BLaER1 (cell line): ENCODE results near the gene ALDH4A1.
A peak's percentile ranks its signal among the peaks of the same experiment; 100 is the strongest.
"Not testable (repeated sequence)": the region's sequence is repeated elsewhere in the genome, so short reads cannot be mapped to it uniquely, and the experiment has no call there.

ENCODE experiments used
- H3K27ac ChIP-seq: shearing (Covaris generic); formaldehyde crosslinking; 2 replicates; pipeline ENCODE4 v1.8.1; 2022
- H3K27me3 ChIP-seq: shearing (Covaris generic); formaldehyde crosslinking; 2 replicates; pipeline ENCODE4 v1.8.1; 2022
- H3K36me3 ChIP-seq: shearing (Covaris generic); formaldehyde crosslinking; 2 replicates; pipeline ENCODE4 v1.8.1; 2022
- H3K4me1 ChIP-seq: shearing (Covaris generic); formaldehyde crosslinking; 2 replicates; pipeline ENCODE4 v1.8.1; 2022
- H3K4me2 ChIP-seq: shearing (Covaris generic); formaldehyde crosslinking; 2 replicates; pipeline ENCODE4 v1.8.1; 2022
- H3K4me3 ChIP-seq: shearing (Covaris generic); formaldehyde crosslinking; 2 replicates; pipeline ENCODE4 v1.8.1; 2022
- H3K9ac ChIP-seq: shearing (Covaris generic); formaldehyde crosslinking; 2 replicates; pipeline ENCODE4 v1.8.1; 2022
- H3K9me3 ChIP-seq: shearing (Covaris generic); formaldehyde crosslinking; 2 replicates; pipeline ENCODE4 v1.8.1; 2022
- H4K20me1 ChIP-seq: shearing (Covaris generic); formaldehyde crosslinking; 2 replicates; pipeline ENCODE4 v1.8.1; 2022
- Cebpa-rat ChIP-seq: shearing (Covaris generic); IDR thresholded peaks from 2 replicates; pipeline ENCODE4 v1.8.1; 2022

Gene ALDH4A1

DNA sequence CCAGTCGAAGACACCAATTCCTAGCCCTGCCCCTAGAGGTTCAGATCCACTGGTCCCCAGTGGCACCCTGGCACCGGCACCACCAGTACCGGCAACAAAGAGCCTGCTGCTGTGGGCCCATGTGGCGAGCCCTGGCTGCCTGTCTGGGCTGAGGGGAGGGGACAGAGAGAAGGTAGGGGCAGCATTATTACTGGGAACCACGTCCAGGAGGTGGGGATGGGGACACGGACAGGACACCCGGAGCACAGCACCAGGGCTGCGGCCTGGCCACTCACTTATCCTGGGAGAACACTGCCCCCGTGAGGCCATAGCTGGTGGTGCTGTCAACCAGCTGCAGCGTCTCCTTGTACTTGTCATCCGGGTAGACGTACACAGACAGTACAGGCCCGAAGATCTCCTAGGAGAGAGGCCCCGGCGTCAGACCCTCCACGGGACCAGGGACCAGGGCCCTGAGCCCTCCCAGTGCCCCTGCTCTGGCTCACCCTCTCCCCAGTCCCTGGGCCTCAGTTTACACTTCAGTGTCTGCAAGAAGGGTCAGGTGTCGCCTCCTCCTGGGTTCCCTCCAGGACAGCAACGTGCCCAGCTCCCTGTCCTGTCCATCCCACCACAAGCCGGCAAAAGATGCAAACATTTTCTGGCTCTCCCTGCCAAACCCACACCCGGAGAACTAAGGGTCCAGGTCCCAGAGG is 27.1 kb downstream of the ALDH4A1 start:
- peaks cover 55% of the 10 kb centered on the region for H3K36me3 ChIP-seq
- H3K4me2 ChIP-seq, result no peak overlapping the region
- no peak overlapping the region for H3K27ac ChIP-seq
- TF ChIP-seq Cebpa-rat, result no peak
- no peaks in the 10 kb centered on the region for H3K27me3 ChIP-seq
- no peak overlapping the region for H3K4me3 ChIP-seq
- H3K9ac ChIP-seq, result no peak overlapping the region
- no peaks in the 10 kb centered on the region for H3K9me3 ChIP-seq
- no peaks in the 10 kb centered on the region for H4K20me1 ChIP-seq
- H3K4me1 ChIP-seq, result peaks cover 8% of the 10 kb centered on the region; the same call in 1 of the 2 replicates

DNA sequence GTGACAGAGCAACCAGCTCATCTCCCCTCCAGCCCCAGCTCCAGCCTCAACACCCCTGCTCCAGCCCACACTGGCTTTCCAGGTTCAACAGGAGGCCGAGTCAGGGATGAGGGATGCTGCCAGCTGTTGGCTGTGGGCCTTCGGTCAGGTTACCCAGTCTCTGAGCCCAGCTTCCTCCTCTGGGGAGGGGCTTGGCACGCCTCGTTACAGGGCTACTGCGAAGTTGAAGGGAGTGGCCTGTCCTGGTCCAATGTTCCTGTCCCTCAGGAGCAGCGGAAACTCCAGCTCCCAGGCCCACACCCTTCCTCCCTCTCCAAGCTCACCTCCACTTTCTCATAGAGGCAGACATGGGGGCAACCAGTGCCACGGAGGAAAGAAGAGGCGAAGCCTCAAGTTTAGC is 27.8 kb downstream of the ALDH4A1 start:
- peaks cover 54% of the 10 kb centered on the region for H3K36me3 ChIP-seq
- H3K4me3 ChIP-seq, result no peak overlapping the region

DNA sequence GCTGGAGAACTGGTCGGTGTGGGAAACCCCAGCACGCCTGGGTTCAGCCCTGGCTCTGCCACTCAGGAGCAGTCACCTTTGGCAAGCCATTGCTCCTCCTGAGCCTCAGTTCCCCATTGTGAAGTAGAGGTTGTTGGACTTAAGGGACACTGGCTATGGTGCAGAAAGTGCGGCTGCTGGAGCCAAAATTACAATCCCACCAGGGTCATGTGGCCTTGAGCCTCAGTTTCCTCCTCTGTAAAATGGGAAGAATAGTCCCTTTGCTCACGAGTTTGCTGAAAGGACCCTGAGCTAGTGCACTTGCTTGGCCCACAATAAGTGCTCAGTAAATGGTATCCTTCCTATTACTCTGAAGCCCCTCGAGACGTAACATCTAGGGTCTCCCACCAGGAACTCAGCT is 28.3 kb downstream of the ALDH4A1 start:
- Histone ChIP-seq H3K9me3 (no peaks in the 10 kb centered on the region), H3K9ac (no peak overlapping the region), H3K4me2 (no peak overlapping the region), H4K20me1 (no peaks in the 10 kb centered on the region), H3K27ac (no peak overlapping the region), H3K36me3 (peaks cover 48% of the 10 kb centered on the region), H3K4me3 (no peak overlapping the region), H3K4me1 (peaks cover 17% of the 10 kb centered on the region), H3K27me3 (no peaks in the 10 kb centered on the region)
- no peak for TF ChIP-seq Cebpa-rat

More for the DNA sequence above, 27.8 kb downstream of the ALDH4A1 start:
- Histone ChIP-seq H4K20me1 (no peaks in the 10 kb centered on the region), H3K4me1 (peaks cover 11% of the 10 kb centered on the region), H3K9ac (no peak overlapping the region), H3K27ac (no peak overlapping the region), H3K27me3 (no peaks in the 10 kb centered on the region), H3K9me3 (no peaks in the 10 kb centered on the region), H3K4me2 (no peak overlapping the region)
- no peak for TF ChIP-seq Cebpa-rat

DNA sequence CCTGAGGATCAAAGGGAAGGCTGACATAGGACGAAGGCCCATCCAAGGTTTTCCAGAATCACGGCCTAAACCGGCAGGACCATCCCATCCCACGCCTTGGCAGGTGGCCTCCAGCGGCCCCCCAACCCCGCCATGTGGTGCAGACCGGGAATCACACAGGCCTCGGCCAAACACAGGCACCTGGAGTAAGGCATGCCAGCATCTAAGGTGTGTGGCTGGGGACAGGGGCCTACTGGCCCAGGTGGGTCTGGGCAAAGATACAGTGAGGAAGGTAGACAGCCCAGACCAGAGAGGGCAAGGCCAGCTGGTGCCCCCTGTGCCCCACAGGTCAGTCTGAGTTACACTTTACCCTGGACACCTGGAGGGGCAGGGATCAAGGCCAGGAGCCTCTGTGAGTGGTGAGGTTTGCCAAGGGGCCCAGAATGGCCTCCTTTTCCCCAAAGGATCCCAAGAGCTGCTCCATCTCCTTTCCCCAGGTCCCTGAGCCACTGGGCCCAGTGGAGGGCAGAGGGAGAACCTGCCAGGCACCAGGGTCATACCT is 30.2 kb downstream of the ALDH4A1 start:
- Histone ChIP-seq H4K20me1 (no peaks in the 10 kb centered on the region), H3K4me2 (no peak overlapping the region), H3K27ac (no peak overlapping the region), H3K9me3 (no peaks in the 10 kb centered on the region), H3K4me1 (peaks cover 23% of the 10 kb centered on the region), H3K27me3 (no peaks in the 10 kb centered on the region), H3K4me3 (no peak overlapping the region), H3K9ac (no peak overlapping the region), H3K36me3 (peaks cover 47% of the 10 kb centered on the region)
- TF ChIP-seq Cebpa-rat, result no peak

DNA sequence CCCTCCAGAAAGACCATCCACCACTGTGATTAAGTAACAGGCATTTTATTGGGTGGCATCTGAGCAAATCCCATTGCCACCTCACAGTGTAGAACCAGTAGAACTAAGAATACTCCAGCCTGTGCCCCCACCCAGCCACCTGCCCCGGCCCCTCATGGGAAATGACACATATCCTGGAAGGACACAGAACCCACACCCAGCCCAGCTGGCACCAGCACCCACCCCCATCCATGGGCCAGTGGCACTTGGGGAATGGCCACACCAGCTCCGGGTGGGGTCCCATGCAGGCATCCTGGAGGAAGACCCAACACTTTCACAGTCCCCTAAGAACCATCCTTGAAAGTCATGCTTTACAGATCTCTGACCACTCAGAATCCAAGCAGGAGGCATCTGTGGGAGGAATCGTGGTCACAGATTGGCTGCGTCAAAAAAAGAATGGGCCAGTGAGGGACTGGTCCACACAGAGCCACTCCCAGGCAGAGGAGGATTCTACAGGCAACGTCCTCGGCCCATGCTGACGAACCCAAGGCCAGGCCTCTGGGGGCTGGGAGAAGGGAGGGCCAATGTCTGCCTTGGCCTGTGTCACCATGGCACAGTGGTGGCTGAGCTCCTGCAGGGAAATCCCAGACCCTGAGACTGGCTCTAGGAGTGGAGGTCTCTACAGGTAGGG is 30.8 kb downstream of the ALDH4A1 start:
- Histone ChIP-seq H4K20me1 (no peaks in the 10 kb centered on the region), H3K27me3 (no peaks in the 10 kb centered on the region), H3K9ac (no peak overlapping the region), H3K9me3 (no peaks in the 10 kb centered on the region), H3K4me3 (no peak overlapping the region), H3K4me2 (peak overlapping the region; percentile 18; the same call in 1 of the 2 replicates), H3K27ac (no peak overlapping the region), H3K36me3 (peaks cover 44% of the 10 kb centered on the region), H3K4me1 (peaks cover 23% of the 10 kb centered on the region)
- TF ChIP-seq Cebpa-rat, result no peak

DNA sequence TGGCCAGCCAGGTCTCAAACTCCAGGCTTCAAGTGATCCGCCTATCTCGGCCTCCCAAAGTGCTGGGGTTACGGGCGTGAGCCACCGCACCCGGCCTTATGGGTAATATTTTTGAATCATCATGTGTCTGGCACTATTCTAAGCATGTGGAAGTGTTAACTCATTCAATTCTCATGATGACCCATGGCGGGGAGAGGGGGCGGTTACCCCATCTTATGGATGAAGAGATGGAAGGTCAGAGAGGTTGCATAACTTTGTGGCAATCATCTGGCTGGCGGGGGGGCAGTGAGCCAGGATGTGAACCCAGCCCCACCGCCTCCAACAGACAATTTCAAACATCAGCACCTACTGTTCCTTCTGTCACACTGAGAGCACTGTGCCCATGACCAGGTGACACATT is 31.4 kb downstream of the ALDH4A1 start:
- Histone ChIP-seq H3K4me2 (peak overlapping the region; percentile 18; the same call in 1 of the 2 replicates), H3K9ac (no peak overlapping the region), H3K4me1 (peaks cover 23% of the 10 kb centered on the region), H3K27me3 (no peaks in the 10 kb centered on the region), H3K36me3 (peaks cover 38% of the 10 kb centered on the region), H3K9me3 (no peaks in the 10 kb centered on the region), H4K20me1 (no peaks in the 10 kb centered on the region), H3K27ac (no peak overlapping the region), H3K4me3 (no peak overlapping the region)
- no peak for TF ChIP-seq Cebpa-rat

DNA sequence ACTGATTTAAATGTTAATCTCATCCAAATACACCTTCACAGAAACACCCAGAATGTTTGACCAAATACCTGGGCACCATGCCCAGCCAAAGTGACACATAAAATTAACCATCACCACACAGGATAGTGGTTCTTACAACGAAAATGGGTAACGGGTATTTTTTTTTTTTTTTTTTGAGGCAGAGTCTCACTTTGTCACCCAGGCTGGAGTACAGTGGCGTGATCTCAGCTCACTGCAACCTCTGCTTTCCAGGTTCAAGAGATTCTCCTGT is 31.8 kb downstream of the ALDH4A1 start:
- not testable (repeated sequence) for H3K27ac ChIP-seq, H3K27me3 ChIP-seq, H4K20me1 ChIP-seq, H3K4me3 ChIP-seq, H3K9ac ChIP-seq, H3K9me3 ChIP-seq, H3K4me2 ChIP-seq
- H3K36me3 ChIP-seq, result peaks cover 34% of the 10 kb centered on the region
- peaks cover 28% of the 10 kb centered on the region for H3K4me1 ChIP-seq

DNA sequence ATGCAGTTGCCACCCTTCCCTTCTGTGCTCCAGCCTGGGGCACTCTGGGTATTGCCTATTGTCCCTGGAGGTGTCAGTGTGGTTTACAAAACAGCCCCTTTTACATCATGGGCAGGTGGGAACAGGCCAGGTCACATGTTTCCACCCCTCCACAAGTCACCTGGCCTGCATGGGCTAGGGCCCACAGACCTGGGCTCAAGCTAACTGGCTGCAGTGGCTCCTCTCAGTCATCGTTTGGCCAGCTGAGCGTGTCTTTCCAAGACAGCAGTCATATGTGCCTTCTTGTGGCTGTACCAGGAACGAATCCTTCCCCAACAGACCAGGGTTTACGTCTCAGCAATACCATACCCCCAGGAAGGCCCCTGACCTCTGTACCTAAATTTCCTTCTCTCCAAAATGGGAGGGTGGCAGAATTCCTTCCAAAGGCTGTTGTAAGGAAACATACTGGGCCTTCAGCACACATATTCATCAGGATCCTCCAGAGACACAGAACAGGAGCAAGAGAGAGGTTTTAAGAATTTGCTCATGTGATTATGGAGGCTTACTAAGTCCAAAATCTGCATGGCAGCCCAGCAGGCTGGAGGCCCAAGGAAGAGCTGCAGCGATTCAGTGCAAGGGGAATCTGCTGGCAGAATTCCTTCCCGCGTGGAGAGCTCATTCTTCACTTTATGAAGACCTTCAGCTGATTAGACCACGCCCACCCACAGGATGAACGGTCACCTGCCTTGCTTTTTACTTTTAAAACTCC is 32.3 kb downstream of the ALDH4A1 start:
- Histone ChIP-seq H3K27me3 (no peaks in the 10 kb centered on the region), H4K20me1 (no peaks in the 10 kb centered on the region), H3K9ac (no peak overlapping the region), H3K4me3 (no peak overlapping the region), H3K4me2 (peak overlapping the region; percentile 78), H3K27ac (no peak overlapping the region; the same call in 1 of the 2 replicates), H3K9me3 (no peaks in the 10 kb centered on the region), H3K4me1 (peaks cover 33% of the 10 kb centered on the region), H3K36me3 (peaks cover 31% of the 10 kb centered on the region)
- no peak for TF ChIP-seq Cebpa-rat

DNA sequence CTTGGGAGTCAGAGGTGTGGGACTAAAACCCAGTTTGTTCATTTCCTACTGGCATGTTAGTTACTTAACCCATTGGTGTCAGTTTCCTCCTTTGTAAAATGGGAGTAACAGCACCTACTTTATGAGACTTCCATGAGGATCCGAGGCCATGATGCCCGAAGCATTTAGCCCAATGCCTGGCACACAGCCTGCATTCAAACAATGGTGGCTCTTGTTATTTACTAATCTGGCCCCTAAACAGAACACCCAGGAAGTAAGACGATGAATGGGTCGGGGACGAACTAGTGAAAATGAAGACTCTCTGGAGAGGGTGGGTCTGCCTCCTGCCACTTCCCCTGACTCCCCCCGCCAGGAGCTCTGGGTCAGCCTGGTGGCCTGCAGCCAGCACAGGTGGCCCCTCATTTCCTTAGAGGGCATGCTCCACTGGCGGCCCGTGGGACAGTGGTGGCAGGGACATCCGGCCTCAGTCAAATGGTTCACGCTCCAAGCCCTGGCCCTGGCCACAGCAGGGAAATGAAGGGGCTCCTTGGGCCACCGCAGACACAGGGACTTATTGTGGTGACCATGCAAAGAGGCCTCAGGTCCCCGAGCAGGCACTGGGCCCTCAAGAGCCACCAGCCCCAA is 33.4 kb downstream of the ALDH4A1 start:
- TF ChIP-seq Cebpa-rat, result no peak

More for the DNA sequence above, 33.4 kb downstream of the ALDH4A1 start:
- no peaks in the 10 kb centered on the region for H4K20me1 ChIP-seq
- peaks cover 33% of the 10 kb centered on the region for H3K4me1 ChIP-seq
- H3K27me3 ChIP-seq, result no peaks in the 10 kb centered on the region
- H3K4me3 ChIP-seq, result no peak overlapping the region
- peaks cover 23% of the 10 kb centered on the region for H3K36me3 ChIP-seq
- 0 out of 2 replicates have a peak overlapping the region, but pooled peaks have one; percentile 12 for H3K9ac ChIP-seq
- H3K9me3 ChIP-seq, result no peaks in the 10 kb centered on the region
- H3K4me2 ChIP-seq, result peak overlapping the region; percentile 78
- H3K27ac ChIP-seq, result peak overlapping the region; percentile 39
